ENCODE data around the gene ZNF385B. TPM values are rescaled to one million over a fixed set of nuclear protein-coding genes. Genes with fewer than 3 reads are reported as not detected.
"Not testable (repeated sequence)": the region's sequence is repeated elsewhere in the genome, so short reads cannot be mapped to it uniquely, and the experiment has no call there.

The ZNF385B gene
- total RNA-seq, 6 experiments from 2014 or later: 0.08 to 0.26 (median 0.22) TPM; not detected in 1

- Mint-ChIP-seq H3K36me3 (ENCODE audit: low read depth) (no peaks in the 10 kb centered on the region), H3K27me3 (ENCODE audit: insufficient read depth) (peaks cover 5% of the 10 kb centered on the region; the same call in 1 of the 2 replicates), H3K4me1 (ENCODE audit: low read depth) (no peaks in the 10 kb centered on the region), H3K4me3 (no peak overlapping the region), H3K9me3 (no peaks in the 10 kb centered on the region), H3K27ac (no peak overlapping the region)
- no peak for TF ChIP-seq CTCF (IDR thresholded peaks at IDR 0.05)
- no peak for DNase-seq
These were observed 70.9 kb downstream of the ZNF385B start for GRCh38 chr2:179790235-179791217.

GRCh38 chr2:179788104-179788503, 73.3 kb downstream of the ZNF385B start:
- Mint-ChIP-seq H3K4me1 (ENCODE audit: low read depth) (no peaks in the 10 kb centered on the region), H3K9me3 (no peaks in the 10 kb centered on the region), H3K36me3 (ENCODE audit: low read depth) (no peaks in the 10 kb centered on the region), H3K4me3 (no peak overlapping the region), H3K27ac (no peak overlapping the region), H3K27me3 (ENCODE audit: insufficient read depth) (peaks cover 2% of the 10 kb centered on the region; the same call in 1 of the 2 replicates)
- DNase-seq: no peak
- no peak for TF ChIP-seq CTCF (IDR thresholded peaks at IDR 0.05)

- DNase-seq: no peak
- TF ChIP-seq CTCF (IDR thresholded peaks at IDR 0.05): no peak
- no peaks in the 10 kb centered on the region for H3K36me3 Mint-ChIP-seq (ENCODE audit: low read depth)
- H3K4me3 Mint-ChIP-seq: no peak overlapping the region
- H3K27ac Mint-ChIP-seq: no peak overlapping the region
- H3K4me1 Mint-ChIP-seq (ENCODE audit: low read depth): no peaks in the 10 kb centered on the region
- H3K9me3 Mint-ChIP-seq: no peaks in the 10 kb centered on the region
- peaks cover 1% of the 10 kb centered on the region; the same call in 1 of the 2 replicates for H3K27me3 Mint-ChIP-seq (ENCODE audit: insufficient read depth)
These were observed 73.8 kb downstream of the ZNF385B start for GRCh38 chr2:179787601-179788000.

GRCh38 chr2:179785902-179786301, 75.5 kb downstream of the ZNF385B start:
- Mint-ChIP-seq H3K36me3 (ENCODE audit: low read depth) (no peaks in the 10 kb centered on the region), H3K27ac (no peak overlapping the region), H3K4me1 (ENCODE audit: low read depth) (no peaks in the 10 kb centered on the region), H3K9me3 (no peaks in the 10 kb centered on the region), H3K4me3 (no peak overlapping the region), H3K27me3 (ENCODE audit: insufficient read depth) (no peaks in the 10 kb centered on the region; the same call in 1 of the 2 replicates)
- no peak for TF ChIP-seq CTCF (IDR thresholded peaks at IDR 0.05)
- no peak for DNase-seq

- not testable (repeated sequence) for H3K27me3 Mint-ChIP-seq (ENCODE audit: insufficient read depth); H3K4me1 Mint-ChIP-seq (ENCODE audit: low read depth); H3K4me3 Mint-ChIP-seq; H3K9me3 Mint-ChIP-seq; DNase-seq; H3K27ac Mint-ChIP-seq; H3K36me3 Mint-ChIP-seq (ENCODE audit: low read depth)
These were observed 79.1 kb downstream of the ZNF385B start for GRCh38 chr2:179782346-179782745.

GRCh38 chr2:179773986-179774385, 87.4 kb downstream of the ZNF385B start:
- TF ChIP-seq CTCF (IDR thresholded peaks at IDR 0.05): no peak
- Mint-ChIP-seq H3K9me3 (no peaks in the 10 kb centered on the region; the same call in 1 of the 2 replicates), H3K27me3 (ENCODE audit: insufficient read depth) (peaks cover 3% of the 10 kb centered on the region), H3K27ac (no peak overlapping the region), H3K4me1 (ENCODE audit: low read depth) (no peaks in the 10 kb centered on the region), H3K4me3 (no peak overlapping the region), H3K36me3 (ENCODE audit: low read depth) (no peaks in the 10 kb centered on the region)
- no peak for DNase-seq
